ENCODE results near the gene PKLR.
"Not testable (repeated sequence)": the region's sequence is repeated elsewhere in the genome, so short reads cannot be mapped to it uniquely, and the experiment has no call there.

DNA sequence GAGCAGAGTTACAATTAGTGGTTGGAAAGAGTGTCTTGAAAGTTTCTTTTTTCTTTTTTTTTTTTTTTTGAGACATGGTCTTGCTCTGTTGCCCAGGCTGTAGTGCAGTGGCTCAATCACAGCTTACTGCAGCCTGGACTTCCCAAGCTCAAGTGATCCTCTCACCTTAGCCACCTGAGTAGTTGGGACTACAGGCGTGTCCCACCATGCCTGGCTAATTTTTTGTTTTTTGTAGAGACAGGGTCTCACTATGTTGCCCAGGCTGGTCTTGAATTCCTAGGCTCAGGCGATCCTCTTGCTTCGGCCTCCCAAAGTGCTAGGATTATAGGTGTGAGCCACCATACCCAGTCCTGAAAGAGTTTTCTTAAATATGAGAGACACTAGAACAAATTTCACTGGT is 54.4 kb downstream of the PKLR start:
- not testable (repeated sequence) for TF ChIP-seq POLR2AphosphoS5, POLR2A (IDR thresholded peaks at IDR 0.05; ENCODE audit: low read depth, low read length)
